GM19328 (cell line): Measurements from ENCODE around the gene UTRN.
A peak's percentile ranks its signal among the peaks of the same experiment; 100 is the strongest.

Experiments used
- ATAC-seq: cut with Tn5 transposase; IDR thresholded peaks from one replicate; pipeline ENCODE4 v1.9.1; 2021; ENCODE audit warnings: mild to moderate bottlenecking, moderate library complexity; ENCODE audit not compliant: unreplicated experiment

UTRN gene

GRCh38 chr6:144311361-144311760, 26.2 kb downstream of the UTRN start:
- ATAC-seq, result no peak

GRCh38 chr6:144314003-144314485, 28.9 kb downstream of the UTRN start:
- ATAC-seq, result no peak

GRCh38 chr6:144314562-144314961, 29.4 kb downstream of the UTRN start:
- ATAC-seq, result no peak

GRCh38 chr6:144315226-144315980, 30.3 kb downstream of the UTRN start:
- ATAC-seq, result no peak

GRCh38 chr6:144315981-144316861, 31.1 kb downstream of the UTRN start:
- no peak for ATAC-seq

- ATAC-seq, result no peak
Observed at GRCh38 chr6:144316862-144317195, 31.7 kb downstream of the UTRN start.

GRCh38 chr6:144317736-144318135, 32.6 kb downstream of the UTRN start:
- ATAC-seq, result no peak

GRCh38 chr6:144319211-144319610, 34.1 kb downstream of the UTRN start:
- ATAC-seq, result no peak

- no peak for ATAC-seq
Observed at GRCh38 chr6:144320741-144321140, 35.6 kb downstream of the UTRN start.

- ATAC-seq, result no peak
Observed at GRCh38 chr6:144321839-144322591, 36.9 kb downstream of the UTRN start.

- no peak for ATAC-seq
Observed at GRCh38 chr6:144325232-144325631, 40.1 kb downstream of the UTRN start.

GRCh38 chr6:144326393-144326792, 41.3 kb downstream of the UTRN start:
- ATAC-seq, result no peak

- no peak for ATAC-seq
Observed at GRCh38 chr6:144327081-144327480, 41.9 kb downstream of the UTRN start.

- ATAC-seq, result no peak
Observed at GRCh38 chr6:144330017-144330987, 45.2 kb downstream of the UTRN start.

GRCh38 chr6:144331491-144331969, 46.4 kb downstream of the UTRN start:
- ATAC-seq, result no peak

- ATAC-seq, result no peak
Observed at GRCh38 chr6:144332177-144332576, 47.0 kb downstream of the UTRN start.

GRCh38 chr6:144334150-144334708, 49.1 kb downstream of the UTRN start:
- ATAC-seq, result peak; percentile 46
